AG04450 (cell line): ENCODE data around the gene MYO1D. TPM values are rescaled to one million over a fixed set of nuclear protein-coding genes. Genes with fewer than 3 reads are reported as not detected.

ENCODE experiments used
- CTCF ChIA-PET: fragments of 300-600, 350-600 bp; formaldehyde crosslinking; extraction: SDS; loops from one replicate; lab custom pipeline; 2022; ENCODE audit warnings: antibody characterized with exemption, inconsistent platforms; lab: Charles Lee
- POLR2A ChIA-PET: fragments of 350-600 bp; formaldehyde crosslinking; extraction: SDS; loops from one replicate; lab custom pipeline; 2021; ENCODE audit warnings: antibody characterized with exemption, inconsistent platforms; lab: Yijun Ruan, JAX
- DNase-seq: peaks from one replicate; pipeline ENCODE4 v3.0.0-alpha.2; 2011; ENCODE audit warnings: low read depth, low spot score
- H3K27ac ChIP-seq: one replicate; pipeline ENCODE4 v1.5.1; 2012; ENCODE audit warnings: low read depth, low read length, control low read depth
- H3K27me3 ChIP-seq: one replicate; pipeline ENCODE4 v1.6.0; 2012; ENCODE audit warnings: low read length; ENCODE audit not compliant: control insufficient read depth, insufficient read depth
- H3K4me3 ChIP-seq: 2 replicates; pipeline ENCODE4 v1.5.1; 2011; ENCODE audit warnings: mild to moderate bottlenecking, low read depth, low read length, control low read depth
- H3K9me3 ChIP-seq: 2 replicates; pipeline ENCODE4 v1.5.1; 2012; ENCODE audit warnings: low read length; ENCODE audit not compliant: control insufficient read depth, insufficient read depth
- CTCF ChIP-seq: IDR thresholded peaks from 2 replicates; pipeline ENCODE4 v1.5.1; 2011; ENCODE audit warnings: low read depth, low read length, control low read depth, inconsistent platforms
- polyA plus RNA-seq: library from polyadenylated mRNA; depleted of rRNA; stranded (reverse); fragments of >200 nt; gene quantifications from 2 replicates; pipeline ENCODE4 v1.2.3, GENCODE V29; 2011

MYO1D gene
- polyA plus RNA-seq, 1 experiment = 1.1 TPM

DNA sequence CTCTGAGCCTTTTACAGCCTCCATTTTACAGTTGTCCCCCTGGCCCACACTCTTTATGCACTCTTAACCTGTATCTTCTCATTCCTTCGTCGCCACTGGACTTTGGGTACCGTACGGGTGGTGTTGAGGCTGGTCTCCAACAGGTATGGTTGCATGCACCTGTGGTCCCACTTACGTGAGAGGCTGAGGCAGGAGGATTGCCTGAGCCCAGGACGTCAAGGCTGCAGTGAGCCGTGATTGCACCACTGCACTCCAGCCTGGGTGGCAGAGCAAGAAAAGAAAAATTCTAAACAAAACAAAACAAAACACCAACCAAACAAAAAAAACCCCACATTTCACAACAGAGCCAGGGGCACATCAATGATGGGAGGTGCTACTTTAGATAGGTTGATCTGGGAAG is 36.7 kb upstream of the MYO1D start:
- POLR2A ChIA-PET = no interaction called here
- no peak overlapping the region for H3K4me3 ChIP-seq
- no peak overlapping the region for H3K27ac ChIP-seq
- TF ChIP-seq CTCF = no peak
- H3K27me3 ChIP-seq = peaks cover 3% of the 10 kb centered on the region
- no peaks in the 10 kb centered on the region for H3K9me3 ChIP-seq
- DNase-seq = no peak
- CTCF ChIA-PET = interaction anchor here (0.9 to 5.9 kb wide), 3 partner anchors 15 to 132 kb away, joined by 3 to 109 read pairs (median 4); no protein-coding TSS in a partner anchor

DNA sequence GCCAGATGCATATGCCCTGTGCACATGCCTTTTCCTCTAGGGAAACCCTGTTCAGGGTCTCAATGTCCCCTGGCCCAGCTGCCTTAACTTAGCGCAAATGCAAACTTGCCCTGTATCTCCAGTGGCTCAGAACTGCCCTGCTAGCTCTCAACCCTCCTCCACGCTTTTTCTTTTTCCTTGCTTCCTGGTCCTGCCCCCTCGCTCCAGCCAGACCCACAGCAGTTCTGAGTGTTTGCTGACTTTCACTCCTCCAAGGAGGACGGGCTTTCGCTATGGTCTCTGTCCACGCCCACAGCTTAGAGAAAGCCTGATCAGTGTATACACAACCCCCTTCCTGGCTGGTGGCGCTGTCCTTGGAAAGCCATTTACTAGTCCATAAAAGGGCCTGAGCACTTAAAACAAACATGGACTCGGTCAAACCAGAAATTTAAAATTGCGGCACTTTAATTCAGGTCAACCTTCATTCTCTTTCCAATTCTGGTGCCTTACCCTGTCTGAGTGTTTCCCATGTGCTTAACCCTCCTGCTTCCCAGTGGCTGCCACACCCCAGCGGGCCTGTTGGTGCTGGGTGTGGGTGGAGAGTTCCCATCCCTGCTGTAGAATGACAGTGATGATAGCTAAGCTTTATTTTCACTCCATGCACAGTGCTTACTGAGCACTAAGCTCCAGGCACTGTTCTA is 35.4 kb upstream of the MYO1D start:
- ChIA-PET POLR2A (interaction anchor here (0.5 to 0.6 kb wide), 2 partner anchors 51 to 66 kb away, joined by 3 to 7 read pairs; no protein-coding TSS in a partner anchor), CTCF (interaction anchor here (0.5 to 5.9 kb wide), 16 partner anchors 8 to 451 kb away, joined by 3 to 109 read pairs (median 4); partner anchors contain the start of genes MYO1D and TMEM98)
- Histone ChIP-seq H3K27ac (no peak overlapping the region), H3K4me3 (no peak overlapping the region), H3K27me3 (peaks cover 3% of the 10 kb centered on the region), H3K9me3 (no peaks in the 10 kb centered on the region)
- peak; percentile 11; the same call in 1 of the 2 replicates for TF ChIP-seq CTCF
- peak; percentile 44 for DNase-seq

GRCh38 chr17:32910769-32911168 is 33.8 kb upstream of the MYO1D start:
- H3K4me3 ChIP-seq = no peak overlapping the region
- POLR2A ChIA-PET = no interaction called here

GRCh38 chr17:32909787-32910369 is 33.0 kb upstream of the MYO1D start:
- no peak overlapping the region for H3K27ac ChIP-seq
- DNase-seq = peak; percentile 66
- peak; percentile 84 for TF ChIP-seq CTCF
- no peaks in the 10 kb centered on the region for H3K9me3 ChIP-seq
- CTCF ChIA-PET = interaction anchor here (0.6 to 5.9 kb wide), 26 partner anchors 10 to 840 kb away, joined by 3 to 109 read pairs (median 4); partner anchors contain the start of gene MYO1D
- peaks cover 1% of the 10 kb centered on the region for H3K27me3 ChIP-seq
- POLR2A ChIA-PET = no interaction called here
- no peak overlapping the region for H3K4me3 ChIP-seq

More at GRCh38 chr17:32910769-32911168, 33.8 kb upstream of the MYO1D start:
- Histone ChIP-seq H3K9me3 (no peaks in the 10 kb centered on the region), H3K27me3 (peaks cover 3% of the 10 kb centered on the region), H3K27ac (no peak overlapping the region)
- DNase-seq = no peak
- TF ChIP-seq CTCF = no peak
- CTCF ChIA-PET = interaction anchor here (0.8 to 5.9 kb wide), 12 partner anchors 10 to 449 kb away, joined by 3 to 109 read pairs (median 5); partner anchors contain the start of gene MYO1D
